Gastroesophageal sphincter (tissue), 4 donors: ENCODE results near the gene GRID2. TPM values are rescaled to one million over a fixed set of nuclear protein-coding genes. Genes with fewer than 3 reads are reported as not detected.
"Not testable (repeated sequence)": the region's sequence is repeated elsewhere in the genome, so short reads cannot be mapped to it uniquely, and the experiment has no call there.

Experiments
- ATAC-seq: fragments of 150-250 bp; one replicate; pipeline ENCODE4 v1.9.1; 2016; ENCODE audit warnings: mild to moderate bottlenecking, moderate library complexity
- H3K27ac ChIP-seq, 4 donors: fragments of 200-600 bp; sonication (generic) in 3 of 4; 1 replicate in 3 of 4; 2 replicates in 1 of 4; pipeline ENCODE4 v1.5.1; 2016 to 2019
- H3K27me3 ChIP-seq: fragments of 200-600 bp; sonication (generic); one replicate; pipeline ENCODE4 v1.5.1; 2019
- H3K36me3 ChIP-seq, 2 donors: fragments of 200-600 bp; sonication (generic); one replicate each; pipeline ENCODE4 v1.5.1; 2019; ENCODE audit warnings: control low read depth in 1 of 2
- H3K4me1 ChIP-seq, 3 donors: fragments of 200-600 bp; sonication (generic); 1 replicate in 2 of 3; 2 replicates in 1 of 3; pipeline ENCODE4 v1.5.1; 2016 to 2019; ENCODE audit warnings: control low read depth in 2 of 3
- H3K4me3 ChIP-seq, 2 donors: fragments of 200-600 bp; sonication (generic); one replicate each; pipeline ENCODE4 v1.5.1; 2019; ENCODE audit warnings: mild to moderate bottlenecking in 1 of 2, moderate library complexity in 1 of 2
- H3K9me3 ChIP-seq, 3 donors: fragments of 200-600 bp; sonication (generic); one replicate each; pipeline ENCODE4 v1.5.1; 2017 to 2019; ENCODE audit warnings: control low read depth in 2 of 3
- EP300 ChIP-seq: sonication (generic); formaldehyde crosslinking; IDR thresholded peaks from one replicate; pipeline ENCODE4 v1.6.1; 2017; ENCODE audit warnings: antibody characterized with exemption, mild to moderate bottlenecking
- POLR2A ChIP-seq, 2 donors: fragments of 450-650 bp; IDR thresholded peaks; one replicate each; pipeline ENCODE4 v1.6.1; 2017; ENCODE audit warnings: antibody characterized with exemption in 2 of 2, mild to moderate bottlenecking in 2 of 2, moderate library complexity in 1 of 2
- POLR2AphosphoS5 ChIP-seq: sonication (generic); formaldehyde crosslinking; IDR thresholded peaks from one replicate; pipeline ENCODE4 v1.6.1; 2017; ENCODE audit warnings: antibody characterized with exemption
- WGBS, 2 donors: methylation state at CpG; one replicate each; pipeline ENCODE4 v1.1.5; 2018; ENCODE audit warnings: low coverage in 1 of 2; 5-methylcytosine and 5-hydroxymethylcytosine counted together
- total RNA-seq, 4 donors: library from RNA; depleted of rRNA; stranded (reverse); fragments of >200 nt; gene quantifications; one replicate each; pipeline ENCODE4 v1.1.0, GENCODE V29; 2016
- TF ChIP-seq, protein P1 (sequence below), 4 experiments: fragments of 200-600 bp in 2 of 4; fragments of 450-650 bp in 2 of 4; sonication (generic) in 1 of 4; IDR thresholded peaks; one replicate each; pipeline ENCODE4 v1.5.1; 2017 to 2019; ENCODE audit warnings: antibody characterized with exemption in 4 of 4, mild to moderate bottlenecking in 2 of 4, moderate library complexity in 2 of 4

The GRID2 gene
- total RNA-seq, 4 donors from 2014 or later = 0.81 TPM; not detected in 3

DNA sequence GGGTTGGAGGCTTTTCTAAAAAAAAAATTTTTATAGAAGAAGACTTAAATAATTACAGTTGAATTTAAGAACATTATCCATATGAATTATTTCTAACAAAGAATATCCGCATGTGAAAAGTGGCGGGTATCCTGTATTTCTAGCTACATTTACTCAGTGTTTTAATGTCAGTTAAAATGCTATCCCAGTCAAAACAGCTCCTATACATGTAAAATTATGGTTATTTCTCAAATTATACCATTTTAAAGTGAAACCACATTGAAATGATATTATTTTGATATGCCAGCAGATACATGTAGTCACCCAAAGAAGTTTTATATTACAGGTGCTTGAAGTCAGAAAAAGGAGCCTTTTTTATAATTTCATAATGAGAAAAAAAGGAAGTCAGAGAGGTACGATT is 1356.3 kb downstream of the GRID2 start:
- no peaks in the 10 kb centered on the region for H3K9me3 ChIP-seq
- H3K27me3 ChIP-seq = no peaks in the 10 kb centered on the region
- H3K4me3 ChIP-seq = no peak overlapping the region
- 90 to 93% methylated on average over 3 of the region's 3 CpGs for WGBS, 2 donors
- no peaks in the 10 kb centered on the region for H3K4me1 ChIP-seq
- H3K36me3 ChIP-seq = no peaks in the 10 kb centered on the region
- no peak overlapping the region for H3K27ac ChIP-seq
- TF ChIP-seq, protein P1, sequence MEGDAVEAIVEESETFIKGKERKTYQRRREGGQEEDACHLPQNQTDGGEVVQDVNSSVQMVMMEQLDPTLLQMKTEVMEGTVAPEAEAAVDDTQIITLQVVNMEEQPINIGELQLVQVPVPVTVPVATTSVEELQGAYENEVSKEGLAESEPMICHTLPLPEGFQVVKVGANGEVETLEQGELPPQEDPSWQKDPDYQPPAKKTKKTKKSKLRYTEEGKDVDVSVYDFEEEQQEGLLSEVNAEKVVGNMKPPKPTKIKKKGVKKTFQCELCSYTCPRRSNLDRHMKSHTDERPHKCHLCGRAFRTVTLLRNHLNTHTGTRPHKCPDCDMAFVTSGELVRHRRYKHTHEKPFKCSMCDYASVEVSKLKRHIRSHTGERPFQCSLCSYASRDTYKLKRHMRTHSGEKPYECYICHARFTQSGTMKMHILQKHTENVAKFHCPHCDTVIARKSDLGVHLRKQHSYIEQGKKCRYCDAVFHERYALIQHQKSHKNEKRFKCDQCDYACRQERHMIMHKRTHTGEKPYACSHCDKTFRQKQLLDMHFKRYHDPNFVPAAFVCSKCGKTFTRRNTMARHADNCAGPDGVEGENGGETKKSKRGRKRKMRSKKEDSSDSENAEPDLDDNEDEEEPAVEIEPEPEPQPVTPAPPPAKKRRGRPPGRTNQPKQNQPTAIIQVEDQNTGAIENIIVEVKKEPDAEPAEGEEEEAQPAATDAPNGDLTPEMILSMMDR (IDR thresholded peaks at IDR 0.05) = no peak
- TF ChIP-seq POLR2AphosphoS5 (no peak), EP300 (no peak), POLR2A (IDR thresholded peaks at IDR 0.05) (no peak)
- no peak for ATAC-seq

DNA sequence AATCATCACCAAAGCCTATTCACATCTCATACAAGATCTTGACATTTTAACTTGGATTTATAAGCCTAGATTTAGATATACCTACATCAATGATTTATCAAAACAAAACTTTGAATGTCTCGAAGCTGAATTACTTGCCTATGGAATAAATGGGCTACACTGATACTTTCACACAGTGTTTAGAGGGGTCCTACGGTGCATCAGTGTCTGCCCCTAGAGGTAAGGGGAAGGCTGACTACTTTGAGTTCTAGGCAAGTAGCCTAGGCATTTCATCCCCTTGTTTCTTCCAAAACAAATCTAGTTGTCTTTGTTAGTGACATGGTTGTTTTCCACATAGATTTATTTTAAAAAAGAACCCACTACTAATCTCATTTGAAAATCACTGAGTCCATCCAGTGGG is 1366.7 kb downstream of the GRID2 start:
- no peak overlapping the region for H3K4me3 ChIP-seq
- ATAC-seq = no peak
- H3K36me3 ChIP-seq = no peaks in the 10 kb centered on the region
- no peaks in the 10 kb centered on the region for H3K27me3 ChIP-seq
- H3K4me1 ChIP-seq = no peaks in the 10 kb centered on the region
- no peaks in the 10 kb centered on the region for H3K9me3 ChIP-seq
- WGBS, 2 donors = 77 to 89% methylated on average over 2 of the region's 2 CpGs
- no peak for TF ChIP-seq EP300
- no peak for TF ChIP-seq POLR2A (IDR thresholded peaks at IDR 0.05)
- no peak for TF ChIP-seq POLR2AphosphoS5
- TF ChIP-seq, protein P1 (IDR thresholded peaks at IDR 0.05) = no peak
- H3K27ac ChIP-seq = no peak overlapping the region

DNA sequence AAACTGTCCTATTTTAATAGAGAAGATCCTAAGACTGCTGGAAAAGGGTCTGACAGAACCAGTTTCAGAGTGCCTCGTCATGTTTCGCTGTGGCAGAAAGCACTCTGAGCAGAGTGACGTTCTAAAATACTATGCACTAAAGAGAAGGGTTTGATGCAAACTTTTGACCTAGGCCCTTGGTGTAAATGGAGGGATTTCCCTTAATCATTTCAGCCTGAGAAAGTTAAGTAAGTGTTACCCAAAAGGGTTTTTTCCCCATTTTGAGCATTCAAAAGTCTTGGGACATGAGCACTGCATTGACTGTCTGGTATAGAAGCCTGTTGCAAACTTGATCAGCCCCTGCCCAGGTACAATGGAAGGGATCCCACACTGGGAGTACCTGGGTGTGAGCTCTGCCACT is 1367.3 kb downstream of the GRID2 start:
- 89 to 92% methylated on average over 3 of the region's 3 CpGs for WGBS, 2 donors
- Histone ChIP-seq H3K36me3 (no peaks in the 10 kb centered on the region), H3K27me3 (no peaks in the 10 kb centered on the region), H3K4me1 (no peaks in the 10 kb centered on the region), H3K9me3 (no peaks in the 10 kb centered on the region), H3K4me3 (no peak overlapping the region), H3K27ac (no peak overlapping the region)
- TF ChIP-seq POLR2AphosphoS5 (no peak), EP300 (no peak), POLR2A (IDR thresholded peaks at IDR 0.05) (no peak)
- TF ChIP-seq, protein P1 (IDR thresholded peaks at IDR 0.05) = no peak
- no peak for ATAC-seq

DNA sequence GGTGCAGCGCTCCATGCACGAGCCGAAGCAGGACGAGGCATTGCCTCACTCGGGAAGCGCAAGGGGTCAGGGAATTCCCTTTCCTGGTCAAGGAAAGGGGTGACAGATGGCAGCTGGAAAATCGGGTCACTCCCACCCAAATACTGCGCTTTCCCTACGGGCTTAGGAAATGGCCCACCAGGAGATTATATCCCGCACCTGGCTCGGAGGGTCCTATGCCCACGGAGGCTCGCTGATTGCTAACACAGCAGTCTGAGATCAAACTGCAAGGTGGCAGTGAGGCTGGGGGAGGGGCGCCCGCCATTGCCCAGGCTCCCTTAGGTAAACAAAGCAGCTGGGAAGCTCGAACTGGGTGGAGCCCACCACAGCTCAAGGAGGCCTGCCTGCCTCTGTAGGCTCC is 1373.2 kb downstream of the GRID2 start:
- not testable (repeated sequence) for H3K4me1 ChIP-seq, ATAC-seq, H3K27me3 ChIP-seq, H3K36me3 ChIP-seq, H3K4me3 ChIP-seq, H3K9me3 ChIP-seq, H3K27ac ChIP-seq
- WGBS, 2 donors = 85% methylated on average over 5 of the region's 16 CpGs; no CpG with 5 or more reads in 1 of the 2 donors

DNA sequence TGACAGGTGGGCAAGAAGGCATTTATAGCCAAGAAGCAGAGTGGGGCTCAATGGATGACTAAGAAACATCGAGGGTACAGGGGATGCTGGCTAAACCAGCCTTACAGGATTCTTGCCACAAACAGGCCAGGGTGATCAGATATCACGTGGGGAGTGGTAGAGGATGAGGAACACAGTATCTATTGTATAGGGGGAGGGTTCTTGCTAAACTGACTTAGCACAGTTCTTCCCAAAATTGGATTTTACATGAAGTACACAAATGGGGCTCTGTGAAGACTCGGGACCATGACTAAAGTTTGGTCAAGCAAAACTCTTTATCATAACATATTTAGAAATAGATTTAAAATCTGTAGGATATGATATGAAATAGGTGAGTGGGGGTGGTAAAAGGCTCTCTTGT is 1380.8 kb downstream of the GRID2 start:
- Histone ChIP-seq H3K9me3 (no peaks in the 10 kb centered on the region), H3K27ac (no peak overlapping the region), H3K36me3 (no peaks in the 10 kb centered on the region), H3K4me3 (no peak overlapping the region), H3K27me3 (peaks cover 4% of the 10 kb centered on the region), H3K4me1 (no peaks in the 10 kb centered on the region)
- no peak for TF ChIP-seq POLR2AphosphoS5
- WGBS, 2 donors = 59 to 63% methylated on average over 2 to 3 of the region's 3 CpGs
- no peak for ATAC-seq

DNA sequence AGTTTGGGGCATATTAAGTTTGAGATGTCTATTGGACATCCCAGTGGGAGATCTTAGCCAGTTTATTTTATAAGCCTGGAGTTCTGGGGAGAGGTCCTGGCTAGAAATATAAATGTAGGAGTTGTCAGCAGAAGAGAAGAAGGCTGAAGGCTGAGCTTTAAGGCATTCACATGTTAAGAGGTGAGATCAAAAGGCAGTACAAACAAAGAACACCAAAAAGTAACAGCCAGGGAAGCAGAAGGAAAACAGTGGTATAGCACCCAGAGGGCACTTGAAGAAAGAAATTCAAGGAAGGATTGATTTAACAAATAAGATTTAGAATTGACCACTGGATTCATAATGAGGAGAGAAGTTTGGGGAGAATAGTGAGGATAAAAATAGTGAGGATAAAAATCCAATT is 1383.5 kb downstream of the GRID2 start:
- no peak for ATAC-seq
- H3K4me1 ChIP-seq = no peaks in the 10 kb centered on the region
- TF ChIP-seq POLR2AphosphoS5 (no peak), EP300 (no peak), POLR2A (IDR thresholded peaks at IDR 0.05) (no peak)
- TF ChIP-seq, protein P1 (IDR thresholded peaks at IDR 0.05) = no peak
- H3K4me3 ChIP-seq = no peak overlapping the region
- peaks cover 4% of the 10 kb centered on the region for H3K27me3 ChIP-seq
- H3K27ac ChIP-seq = no peak overlapping the region
- no peaks in the 10 kb centered on the region for H3K36me3 ChIP-seq
- no peaks in the 10 kb centered on the region for H3K9me3 ChIP-seq
